Coronary artery (tissue), 2 donors: ENCODE results near the gene MYO7B.
"Not testable (repeated sequence)": the region's sequence is repeated elsewhere in the genome, so short reads cannot be mapped to it uniquely, and the experiment has no call there.

ENCODE experiments used
- DNase-seq: peaks from one replicate; pipeline ENCODE4 v3.0.0-alpha.2; 2017; ENCODE audit warnings: low spot score
- H3K27ac ChIP-seq, 2 donors: fragments of 200-600 bp; sonication (generic); one replicate each; pipeline ENCODE4 v1.5.1; 2016 to 2019
- H3K4me3 ChIP-seq: fragments of 200-600 bp; sonication (generic); 2 replicates; pipeline ENCODE4 v1.5.1; 2016; ENCODE audit warnings: mild to moderate bottlenecking, moderate library complexity
- TF ChIP-seq, protein P1 (sequence below): fragments of 200-600 bp; sonication (generic); IDR thresholded peaks from one replicate; pipeline ENCODE4 v1.5.1; 2019; ENCODE audit warnings: antibody characterized with exemption

The MYO7B gene

DNA sequence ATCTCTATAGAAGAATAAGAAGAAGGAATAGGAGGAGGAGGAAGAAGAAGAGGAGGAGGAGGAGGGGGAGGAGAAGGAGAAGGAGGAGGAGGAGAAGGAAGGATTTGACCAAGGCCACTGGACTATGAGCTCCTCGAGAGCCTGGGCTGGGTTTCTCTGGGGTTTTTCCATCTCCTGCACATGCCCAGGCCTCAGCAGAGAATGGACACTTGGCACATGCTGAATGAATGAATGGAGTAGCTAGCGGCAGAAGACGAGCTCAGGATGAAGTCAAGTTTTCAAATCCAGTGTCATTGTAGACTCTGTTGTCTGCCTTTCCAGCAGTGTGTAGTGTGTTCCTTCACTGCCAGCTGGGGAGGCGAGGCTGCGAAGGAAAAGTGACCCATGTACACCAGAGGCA, 2.2 kb downstream of the MYO7B start:
- Histone ChIP-seq H3K27ac (no peak overlapping the region), H3K4me3 (no peak overlapping the region)
- TF ChIP-seq, protein P1, sequence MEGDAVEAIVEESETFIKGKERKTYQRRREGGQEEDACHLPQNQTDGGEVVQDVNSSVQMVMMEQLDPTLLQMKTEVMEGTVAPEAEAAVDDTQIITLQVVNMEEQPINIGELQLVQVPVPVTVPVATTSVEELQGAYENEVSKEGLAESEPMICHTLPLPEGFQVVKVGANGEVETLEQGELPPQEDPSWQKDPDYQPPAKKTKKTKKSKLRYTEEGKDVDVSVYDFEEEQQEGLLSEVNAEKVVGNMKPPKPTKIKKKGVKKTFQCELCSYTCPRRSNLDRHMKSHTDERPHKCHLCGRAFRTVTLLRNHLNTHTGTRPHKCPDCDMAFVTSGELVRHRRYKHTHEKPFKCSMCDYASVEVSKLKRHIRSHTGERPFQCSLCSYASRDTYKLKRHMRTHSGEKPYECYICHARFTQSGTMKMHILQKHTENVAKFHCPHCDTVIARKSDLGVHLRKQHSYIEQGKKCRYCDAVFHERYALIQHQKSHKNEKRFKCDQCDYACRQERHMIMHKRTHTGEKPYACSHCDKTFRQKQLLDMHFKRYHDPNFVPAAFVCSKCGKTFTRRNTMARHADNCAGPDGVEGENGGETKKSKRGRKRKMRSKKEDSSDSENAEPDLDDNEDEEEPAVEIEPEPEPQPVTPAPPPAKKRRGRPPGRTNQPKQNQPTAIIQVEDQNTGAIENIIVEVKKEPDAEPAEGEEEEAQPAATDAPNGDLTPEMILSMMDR, result no peak
- no peak for DNase-seq

- Histone ChIP-seq H3K27ac (no peak overlapping the region), H3K4me3 (no peak overlapping the region)
- TF ChIP-seq, protein P1, result no peak
- DNase-seq, result no peak
These were observed 6.3 kb downstream of the MYO7B start for GRCh38 chr2:127541809-127542208.

DNA sequence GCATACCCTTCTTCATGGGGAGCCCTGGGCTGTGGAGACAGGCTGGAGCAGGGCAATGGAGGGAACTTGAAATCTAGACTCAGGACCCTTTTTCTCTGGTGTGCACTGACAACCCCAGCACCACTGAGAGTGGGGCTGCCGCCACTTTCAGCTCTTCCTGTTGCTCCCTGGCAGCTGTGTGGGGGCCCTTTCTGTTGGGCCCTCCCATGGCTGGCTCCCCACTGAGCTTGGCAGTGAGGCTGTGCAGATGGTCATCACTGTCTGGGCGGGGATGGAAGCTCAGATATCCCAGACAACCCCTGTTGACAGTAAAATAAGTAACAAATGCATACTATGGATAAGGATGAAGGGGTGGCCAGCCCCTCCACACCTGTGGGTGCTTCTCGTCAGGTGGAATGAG, 6.7 kb downstream of the MYO7B start:
- Histone ChIP-seq H3K27ac (no peak overlapping the region), H3K4me3 (no peak overlapping the region)
- no peak for DNase-seq
- TF ChIP-seq, protein P1, result no peak

- not testable (repeated sequence) for H3K27ac ChIP-seq, DNase-seq, H3K4me3 ChIP-seq
These were observed 7.6 kb downstream of the MYO7B start for GRCh38 chr2:127543013-127543501.

DNA sequence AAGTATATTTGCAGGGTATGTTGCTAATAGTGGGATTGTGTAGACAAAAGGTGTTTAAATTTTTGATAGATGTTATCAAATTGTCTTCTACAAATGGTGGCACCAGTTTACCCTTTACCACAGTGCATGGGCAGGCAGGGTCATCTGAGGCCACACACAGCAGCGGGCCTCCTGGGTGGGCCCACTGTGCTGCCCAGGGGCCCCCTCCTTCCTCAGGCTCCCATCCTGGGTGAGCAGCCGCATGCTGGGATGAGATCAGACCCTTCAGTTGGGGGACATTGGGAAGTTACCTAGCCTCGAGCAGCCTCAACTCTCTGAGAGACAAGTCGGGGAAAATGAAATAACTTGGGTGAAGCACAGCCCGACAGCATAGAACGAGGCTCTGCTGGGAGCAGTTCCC, 9.7 kb downstream of the MYO7B start:
- TF ChIP-seq, protein P1, result no peak
- Histone ChIP-seq H3K27ac (no peak overlapping the region), H3K4me3 (no peak overlapping the region)
- DNase-seq, result no peak

DNA sequence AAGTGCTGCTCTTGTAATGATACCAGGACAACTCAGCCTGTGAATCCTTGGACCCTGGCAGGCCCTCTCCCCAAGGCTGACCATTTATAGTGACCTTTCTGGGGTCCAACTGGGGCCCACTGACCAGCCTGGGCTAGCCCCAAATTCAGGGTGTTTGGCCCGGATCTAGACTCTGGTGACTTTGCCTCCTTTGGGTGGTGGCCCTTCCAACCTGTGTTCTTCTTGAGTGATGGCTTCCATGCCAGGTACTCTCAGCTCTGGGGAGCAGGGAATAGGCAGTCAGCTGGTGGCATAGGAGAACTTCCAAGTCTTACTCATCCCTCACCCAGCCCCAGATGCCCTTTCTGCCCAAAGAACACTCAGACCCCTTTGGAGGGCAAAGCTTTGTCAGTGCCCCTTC, 10.3 kb downstream of the MYO7B start:
- DNase-seq, result no peak
- TF ChIP-seq, protein P1, result no peak

GRCh38 chr2:127546797-127547196, 11.3 kb downstream of the MYO7B start:
- no peak overlapping the region for H3K27ac ChIP-seq
- no peak for DNase-seq

More for the DNA sequence above, 10.3 kb downstream of the MYO7B start:
- no peak overlapping the region for H3K27ac ChIP-seq
- no peak overlapping the region for H3K4me3 ChIP-seq

More at GRCh38 chr2:127546797-127547196, 11.3 kb downstream of the MYO7B start:
- TF ChIP-seq, protein P1, result no peak
- no peak overlapping the region for H3K4me3 ChIP-seq
